ENCODE data around the gene PGGHG.

The PGGHG gene

DNA sequence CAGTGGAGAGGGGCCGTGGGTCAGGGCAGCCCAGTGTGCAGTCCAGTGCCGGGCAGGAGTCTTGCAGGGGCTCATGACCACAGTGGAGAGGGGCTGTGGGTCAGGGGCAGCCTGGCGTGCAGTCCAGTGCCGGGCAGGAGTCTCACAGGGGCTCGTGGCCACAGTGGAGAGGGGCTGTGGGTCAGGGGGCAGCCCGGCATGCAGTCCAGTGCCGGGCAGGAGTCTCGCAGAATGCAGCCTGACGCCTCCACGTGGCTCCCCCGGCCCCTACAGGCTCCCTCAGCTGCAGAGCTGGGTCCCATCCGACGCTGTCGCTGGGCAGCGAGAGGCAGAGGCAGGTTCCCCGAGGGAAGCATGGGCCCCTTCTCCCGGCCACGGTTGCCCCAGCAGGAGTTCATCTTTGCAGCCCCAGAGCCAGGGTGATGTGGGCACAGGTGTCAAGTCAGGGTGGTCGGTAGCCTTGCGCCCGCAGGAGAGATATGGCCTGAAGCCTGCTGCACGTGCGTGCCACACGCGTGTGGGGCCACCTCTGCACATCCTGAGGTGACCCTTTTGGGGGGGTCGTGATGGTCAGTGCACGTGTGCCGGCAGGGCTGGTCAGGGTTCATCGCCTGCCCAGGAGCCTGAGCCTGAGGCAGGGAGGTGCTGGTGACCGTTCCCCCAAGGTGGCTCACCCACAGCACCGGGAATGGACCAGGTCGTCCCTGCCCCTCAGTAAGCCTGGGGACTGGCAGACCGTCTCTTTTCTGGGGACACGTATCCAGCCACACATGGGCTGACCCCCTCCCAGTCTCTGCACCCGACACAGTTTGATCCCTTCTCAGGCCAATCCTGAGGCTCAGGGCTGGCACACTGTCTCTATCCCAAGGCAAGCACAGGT lies 7.5 kb downstream of the PGGHG start:
- DNase-seq (ENCODE audit: low read depth): no peak
- TF ChIP-seq, protein P1, sequence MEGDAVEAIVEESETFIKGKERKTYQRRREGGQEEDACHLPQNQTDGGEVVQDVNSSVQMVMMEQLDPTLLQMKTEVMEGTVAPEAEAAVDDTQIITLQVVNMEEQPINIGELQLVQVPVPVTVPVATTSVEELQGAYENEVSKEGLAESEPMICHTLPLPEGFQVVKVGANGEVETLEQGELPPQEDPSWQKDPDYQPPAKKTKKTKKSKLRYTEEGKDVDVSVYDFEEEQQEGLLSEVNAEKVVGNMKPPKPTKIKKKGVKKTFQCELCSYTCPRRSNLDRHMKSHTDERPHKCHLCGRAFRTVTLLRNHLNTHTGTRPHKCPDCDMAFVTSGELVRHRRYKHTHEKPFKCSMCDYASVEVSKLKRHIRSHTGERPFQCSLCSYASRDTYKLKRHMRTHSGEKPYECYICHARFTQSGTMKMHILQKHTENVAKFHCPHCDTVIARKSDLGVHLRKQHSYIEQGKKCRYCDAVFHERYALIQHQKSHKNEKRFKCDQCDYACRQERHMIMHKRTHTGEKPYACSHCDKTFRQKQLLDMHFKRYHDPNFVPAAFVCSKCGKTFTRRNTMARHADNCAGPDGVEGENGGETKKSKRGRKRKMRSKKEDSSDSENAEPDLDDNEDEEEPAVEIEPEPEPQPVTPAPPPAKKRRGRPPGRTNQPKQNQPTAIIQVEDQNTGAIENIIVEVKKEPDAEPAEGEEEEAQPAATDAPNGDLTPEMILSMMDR (IDR thresholded peaks at IDR 0.05; ENCODE audit: insufficient read depth, low read depth, low read length, missing control alignments): no peak
- H3K4me3 ChIP-seq (ENCODE audit: low read length): no peak overlapping the region

DNA sequence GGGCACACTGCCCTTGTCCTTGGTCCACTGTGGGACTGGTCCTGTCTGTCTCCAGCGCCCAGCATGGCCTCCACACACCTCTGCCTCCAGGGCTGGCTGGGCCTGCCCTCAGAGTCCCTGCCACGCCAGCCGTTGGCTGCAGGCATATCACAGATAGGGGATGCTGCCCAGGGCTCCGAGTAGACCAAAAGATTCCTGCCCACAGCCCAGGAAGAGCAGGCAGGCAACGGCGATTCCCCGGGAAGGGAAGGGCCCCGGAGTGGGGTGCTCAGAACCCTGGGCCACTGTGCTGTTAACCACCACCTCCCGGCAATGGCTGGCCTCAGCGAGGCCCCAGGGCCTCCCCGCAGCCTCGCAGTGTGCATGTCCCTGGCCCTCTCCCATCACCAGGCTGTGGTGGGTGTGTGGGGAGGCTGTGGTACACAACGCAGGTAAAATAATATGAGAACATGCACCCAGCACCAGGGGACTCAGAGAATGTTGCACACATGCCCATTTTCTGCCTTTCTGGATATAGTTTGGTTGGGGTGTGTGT lies 8.2 kb downstream of the PGGHG start:
- TF ChIP-seq, protein P1 (IDR thresholded peaks at IDR 0.05; ENCODE audit: insufficient read depth, low read depth, low read length, missing control alignments): no peak
- no peak overlapping the region for H3K4me3 ChIP-seq (ENCODE audit: low read length)
- no peak for DNase-seq (ENCODE audit: low read depth)

DNA sequence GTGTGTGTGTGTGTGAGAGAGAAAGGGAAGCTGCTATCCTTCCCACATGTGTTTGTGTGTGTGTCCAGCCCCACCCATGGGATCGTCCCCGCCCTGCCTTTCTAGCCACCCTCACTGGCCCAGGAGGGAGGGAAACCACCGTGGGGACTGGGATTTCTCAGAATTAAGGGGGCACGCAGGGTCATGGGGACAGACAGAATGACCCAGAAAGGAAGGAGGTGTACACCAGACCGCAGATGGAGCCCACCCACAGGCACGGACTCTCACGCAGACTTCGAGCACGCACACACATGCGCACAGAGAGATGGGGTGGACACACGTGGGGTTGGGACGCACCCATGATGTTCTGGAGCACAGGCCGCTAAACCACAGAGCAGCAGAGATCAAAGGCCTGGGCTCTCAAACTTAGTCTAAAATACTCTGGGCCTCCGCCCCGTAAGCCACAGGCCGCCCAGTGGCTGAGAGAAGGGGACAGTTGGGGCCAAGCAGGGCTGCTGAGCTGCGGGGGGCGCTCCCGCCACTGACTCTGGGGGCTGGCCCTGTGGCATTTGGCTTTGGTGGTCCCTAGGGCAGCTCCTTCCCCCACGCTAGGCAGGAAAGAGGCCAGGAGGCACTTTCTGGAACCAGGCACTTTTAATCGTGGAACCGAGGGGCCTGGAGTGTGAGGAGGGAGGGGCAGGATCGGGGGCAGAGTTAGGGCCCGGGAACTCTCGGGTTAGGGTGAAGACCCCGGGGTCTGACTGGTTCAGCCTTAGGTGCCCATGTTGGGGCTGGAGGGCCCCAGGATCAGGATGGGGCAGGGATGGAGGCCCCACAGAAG lies 8.9 kb downstream of the PGGHG start:
- TF ChIP-seq, protein P1 (IDR thresholded peaks at IDR 0.05; ENCODE audit: insufficient read depth, low read depth, low read length, missing control alignments): no peak
- H3K4me3 ChIP-seq (ENCODE audit: low read length): no peak overlapping the region
- DNase-seq (ENCODE audit: low read depth): no peak

DNA sequence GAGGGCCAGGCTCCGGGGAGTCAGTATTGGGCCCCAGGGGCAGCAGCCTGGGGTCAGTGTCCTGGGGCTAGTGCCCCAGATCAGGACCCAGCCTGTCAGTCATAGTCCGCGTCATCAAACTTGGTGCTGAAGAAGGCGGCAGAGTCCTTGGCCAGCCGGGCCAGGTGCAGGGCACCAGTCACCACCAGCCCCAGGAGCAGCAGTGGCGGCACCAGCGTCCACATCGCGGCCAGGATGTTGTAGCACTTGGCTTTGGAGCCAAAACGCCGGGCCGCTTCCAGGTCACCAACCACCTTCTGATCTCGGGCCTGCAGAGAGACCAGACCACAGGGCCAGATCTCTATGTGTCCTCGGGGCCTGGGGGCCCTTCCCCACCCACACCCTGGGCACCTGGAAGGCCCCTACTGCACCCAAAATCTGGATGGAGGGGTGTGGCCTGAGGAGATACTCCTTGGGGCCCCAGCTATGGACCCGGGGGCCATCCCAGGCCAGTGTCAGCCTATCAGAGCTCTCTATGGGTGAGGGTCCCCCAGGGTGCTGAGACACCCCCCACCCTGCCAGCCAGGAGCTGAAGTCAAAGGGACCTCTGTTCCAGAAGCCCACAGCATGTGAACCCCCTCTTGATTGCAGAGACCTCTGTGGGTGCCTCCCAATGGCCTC lies 9.6 kb downstream of the PGGHG start:
- no peak for DNase-seq (ENCODE audit: low read depth)
- TF ChIP-seq, protein P1 (IDR thresholded peaks at IDR 0.05; ENCODE audit: insufficient read depth, low read depth, low read length, missing control alignments): no peak
- no peak overlapping the region for H3K4me3 ChIP-seq (ENCODE audit: low read length)

DNA sequence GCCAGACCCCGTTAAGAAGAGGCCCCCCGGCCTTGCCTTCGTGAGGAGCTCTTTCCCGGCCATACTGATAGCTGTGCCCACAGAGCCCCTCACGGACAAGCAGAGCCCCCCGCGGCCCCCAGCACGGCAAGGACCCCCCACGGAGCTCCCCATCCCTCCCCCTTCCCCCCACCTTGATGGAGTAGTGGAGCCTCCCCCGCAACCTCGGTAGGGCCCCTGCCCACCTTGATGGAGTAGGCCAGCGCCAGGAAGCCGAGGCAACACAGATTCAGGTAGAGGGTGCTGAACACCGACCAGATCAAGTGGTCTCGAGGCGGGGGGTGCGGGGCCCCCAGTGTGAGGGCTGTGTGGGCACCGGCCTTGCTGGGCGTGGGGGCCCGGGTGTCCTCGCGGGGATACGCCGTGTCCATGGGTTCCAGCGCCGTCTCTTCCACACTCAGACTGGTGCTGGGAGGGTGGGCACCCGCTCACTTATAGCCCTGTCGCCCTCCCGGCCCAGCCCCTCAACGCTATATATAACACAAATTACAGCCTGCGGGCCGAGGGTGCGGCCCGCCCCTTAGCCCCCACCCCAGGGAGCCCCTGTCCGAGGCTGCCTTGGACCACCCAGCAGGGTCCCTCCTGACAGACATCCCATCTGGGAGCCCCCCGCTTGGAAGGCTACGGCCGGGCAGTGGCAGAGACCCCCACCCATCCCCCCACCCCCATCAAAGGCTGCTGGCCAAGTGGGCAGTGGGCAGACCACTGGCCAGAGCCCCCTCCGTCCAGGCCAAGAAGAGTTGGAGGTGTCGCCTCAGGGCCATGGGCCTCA lies 10.4 kb downstream of the PGGHG start, which contains the start of gene IFITM5:
Gene IFITM5, minus strand, starts transcription at position 446 of the 811 bp plus-strand sequence. Its CDS starts 36 bp downstream, at position 410.
- TF ChIP-seq, protein P1 (IDR thresholded peaks at IDR 0.05; ENCODE audit: insufficient read depth, low read depth, low read length, missing control alignments): no peak
- DNase-seq (ENCODE audit: low read depth): no peak
- no peak within 1 kb of the TSS for H3K4me3 ChIP-seq (ENCODE audit: low read length)

Data from epithelial cell of esophagus (primary cell).